Measurements from ENCODE around the gene BOD1L1.

DNA sequence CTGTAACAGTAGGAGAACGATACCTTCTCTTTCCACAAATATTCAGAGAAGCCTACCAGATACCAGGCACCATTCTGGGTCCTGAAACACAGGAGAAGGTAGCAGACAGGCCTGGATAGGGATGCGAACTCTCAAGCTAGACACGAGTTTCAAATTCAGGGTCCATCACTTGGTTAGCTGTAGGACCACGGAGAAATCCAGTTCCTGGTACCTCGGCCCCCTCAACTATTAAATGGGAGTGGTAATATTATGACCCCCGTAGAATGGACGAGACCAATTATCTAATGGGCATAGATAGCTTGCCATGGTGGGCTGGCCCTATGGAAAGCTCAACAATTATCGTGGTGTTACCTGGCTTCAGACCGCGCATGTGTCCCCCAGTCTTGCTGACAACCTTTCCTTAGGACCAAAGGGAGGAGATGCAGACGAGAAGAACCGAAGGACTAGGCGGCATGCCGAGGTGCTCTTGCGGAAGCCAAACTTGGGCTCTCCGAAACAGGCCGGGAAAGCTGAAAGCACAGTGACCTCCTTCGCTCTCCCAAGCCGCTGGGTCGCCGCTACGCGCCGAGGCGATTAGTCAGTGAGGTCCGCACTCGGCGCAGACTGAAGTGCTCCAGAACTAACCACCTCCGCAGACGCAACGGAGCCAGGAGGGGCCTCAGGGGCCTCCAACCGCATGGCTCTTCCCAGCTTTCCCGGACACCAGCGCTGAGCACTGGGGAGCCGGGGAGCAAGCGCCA, 102.9 kb downstream of the BOD1L1 start:
- TF ChIP-seq POLR2A (IDR thresholded peaks at IDR 0.05; ENCODE audit: low read depth) (no peak), EP300 (IDR thresholded peaks at IDR 0.05) (no peak), POLR2AphosphoS5 (IDR thresholded peaks at IDR 0.05) (no peak)
- TF ChIP-seq, protein P1, sequence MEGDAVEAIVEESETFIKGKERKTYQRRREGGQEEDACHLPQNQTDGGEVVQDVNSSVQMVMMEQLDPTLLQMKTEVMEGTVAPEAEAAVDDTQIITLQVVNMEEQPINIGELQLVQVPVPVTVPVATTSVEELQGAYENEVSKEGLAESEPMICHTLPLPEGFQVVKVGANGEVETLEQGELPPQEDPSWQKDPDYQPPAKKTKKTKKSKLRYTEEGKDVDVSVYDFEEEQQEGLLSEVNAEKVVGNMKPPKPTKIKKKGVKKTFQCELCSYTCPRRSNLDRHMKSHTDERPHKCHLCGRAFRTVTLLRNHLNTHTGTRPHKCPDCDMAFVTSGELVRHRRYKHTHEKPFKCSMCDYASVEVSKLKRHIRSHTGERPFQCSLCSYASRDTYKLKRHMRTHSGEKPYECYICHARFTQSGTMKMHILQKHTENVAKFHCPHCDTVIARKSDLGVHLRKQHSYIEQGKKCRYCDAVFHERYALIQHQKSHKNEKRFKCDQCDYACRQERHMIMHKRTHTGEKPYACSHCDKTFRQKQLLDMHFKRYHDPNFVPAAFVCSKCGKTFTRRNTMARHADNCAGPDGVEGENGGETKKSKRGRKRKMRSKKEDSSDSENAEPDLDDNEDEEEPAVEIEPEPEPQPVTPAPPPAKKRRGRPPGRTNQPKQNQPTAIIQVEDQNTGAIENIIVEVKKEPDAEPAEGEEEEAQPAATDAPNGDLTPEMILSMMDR (IDR thresholded peaks at IDR 0.05), result no peak

All from esophagus muscularis mucosa (tissue), 4 donors.